Breast epithelium (tissue), 3 donors: ENCODE measurements around the gene TMCO4.

Experiments
- CTCF ChIP-seq, 3 donors: fragments of 450-650 bp; IDR thresholded peaks; one replicate each; pipeline ENCODE4 v1.5.1; 2016 to 2017; ENCODE audit warnings: antibody characterized with exemption in 3 of 3, mild to moderate bottlenecking in 3 of 3, moderate library complexity in 3 of 3
- POLR2A ChIP-seq: fragments of 450-650 bp; IDR thresholded peaks from one replicate; pipeline ENCODE4 v1.6.1; 2016; ENCODE audit warnings: antibody characterized with exemption, mild to moderate bottlenecking, moderate library complexity

GRCh38 chr1:19648689-19649088 is 151.0 kb downstream of the TMCO4 start:
- TF ChIP-seq CTCF (IDR thresholded peaks at IDR 0.05) (no peak), POLR2A (no peak)
